GM19438 (cell line): ENCODE data around the gene NSUN7.
"Not testable (repeated sequence)": the region's sequence is repeated elsewhere in the genome, so short reads cannot be mapped to it uniquely, and the experiment has no call there.

Experiments
- ATAC-seq: cut with Tn5 transposase; IDR thresholded peaks from one replicate; pipeline ENCODE4 v1.9.1; 2021; ENCODE audit warnings: low read depth; ENCODE audit not compliant: unreplicated experiment

The NSUN7 gene

DNA sequence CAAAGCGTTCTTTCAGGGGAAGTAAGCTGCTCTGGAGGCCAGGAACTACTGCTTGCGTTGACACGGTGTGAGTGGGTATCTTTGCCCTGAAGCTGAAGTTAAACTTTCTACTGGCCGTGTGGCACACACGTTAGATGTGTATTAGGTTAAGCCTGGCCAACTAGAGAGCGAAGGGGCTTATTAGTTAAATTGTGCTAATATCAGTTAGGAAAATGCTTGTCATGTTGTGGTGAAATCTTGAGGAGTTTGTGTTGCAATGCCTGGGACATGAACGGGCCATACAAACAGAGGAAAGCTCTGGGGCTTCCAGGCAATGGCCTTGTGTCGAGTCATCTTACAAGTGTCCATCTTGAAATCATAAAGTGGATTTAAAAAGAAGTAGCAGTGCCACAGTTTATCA lies 62.6 kb downstream of the NSUN7 start:
- ATAC-seq: no peak

DNA sequence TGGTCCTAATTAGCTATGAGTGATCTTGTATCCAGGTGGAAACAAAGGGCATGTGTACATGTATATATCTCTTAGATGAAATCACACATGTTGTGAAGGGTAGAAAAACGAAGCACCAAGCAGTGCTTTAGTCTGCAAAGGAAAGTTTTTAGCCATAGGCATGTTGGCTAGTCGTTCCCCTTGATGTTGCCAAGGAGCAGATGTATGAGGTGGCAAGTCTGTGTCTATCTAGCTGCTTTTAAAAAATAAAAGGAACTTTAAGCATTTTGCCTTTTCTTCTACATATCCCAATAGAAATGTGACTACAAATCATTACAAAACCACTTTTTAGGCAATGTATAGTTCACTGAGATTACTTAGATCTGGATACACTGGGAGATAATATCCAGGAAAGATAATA lies 63.1 kb downstream of the NSUN7 start:
- no peak for ATAC-seq

DNA sequence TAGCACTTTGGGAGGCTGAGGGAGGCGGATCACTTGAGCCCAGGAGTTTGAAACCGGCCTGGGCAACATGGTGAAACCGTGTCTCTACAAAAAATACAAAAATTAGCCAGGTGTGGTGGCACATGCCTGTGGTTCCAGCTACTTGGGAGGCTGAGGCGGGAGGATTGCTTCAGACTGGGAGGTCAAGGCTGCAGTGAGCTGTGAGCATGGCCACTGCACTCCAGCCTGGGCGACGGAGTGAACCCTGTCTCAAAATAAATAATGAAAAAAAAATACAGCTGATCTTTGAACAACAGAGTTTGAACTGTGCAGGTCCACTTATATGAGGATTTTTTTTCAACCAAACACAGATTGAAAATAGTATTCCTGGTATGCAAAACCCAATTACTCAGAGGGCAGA lies 67.4 kb downstream of the NSUN7 start:
- ATAC-seq: not testable (repeated sequence)

DNA sequence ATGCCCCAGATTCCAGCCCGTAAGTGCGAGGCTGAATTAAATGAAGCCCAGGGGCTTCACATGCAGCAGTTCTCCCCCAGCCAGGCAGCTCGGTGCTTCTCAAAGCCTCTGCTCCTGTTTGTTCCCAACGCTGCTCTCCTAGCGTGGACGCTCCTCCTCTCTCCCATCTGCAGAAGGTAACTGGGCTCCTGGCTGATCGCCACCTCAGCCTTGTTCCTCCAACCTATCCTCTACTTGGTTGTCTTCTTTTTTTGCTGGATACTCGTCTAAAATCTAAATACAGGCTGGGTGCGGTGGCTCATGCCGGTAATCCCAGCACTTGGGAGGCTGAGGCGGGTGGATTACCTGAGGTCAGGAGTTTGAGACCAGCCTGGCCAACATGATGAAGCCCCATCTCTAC lies 70.3 kb downstream of the NSUN7 start:
- no peak for ATAC-seq

DNA sequence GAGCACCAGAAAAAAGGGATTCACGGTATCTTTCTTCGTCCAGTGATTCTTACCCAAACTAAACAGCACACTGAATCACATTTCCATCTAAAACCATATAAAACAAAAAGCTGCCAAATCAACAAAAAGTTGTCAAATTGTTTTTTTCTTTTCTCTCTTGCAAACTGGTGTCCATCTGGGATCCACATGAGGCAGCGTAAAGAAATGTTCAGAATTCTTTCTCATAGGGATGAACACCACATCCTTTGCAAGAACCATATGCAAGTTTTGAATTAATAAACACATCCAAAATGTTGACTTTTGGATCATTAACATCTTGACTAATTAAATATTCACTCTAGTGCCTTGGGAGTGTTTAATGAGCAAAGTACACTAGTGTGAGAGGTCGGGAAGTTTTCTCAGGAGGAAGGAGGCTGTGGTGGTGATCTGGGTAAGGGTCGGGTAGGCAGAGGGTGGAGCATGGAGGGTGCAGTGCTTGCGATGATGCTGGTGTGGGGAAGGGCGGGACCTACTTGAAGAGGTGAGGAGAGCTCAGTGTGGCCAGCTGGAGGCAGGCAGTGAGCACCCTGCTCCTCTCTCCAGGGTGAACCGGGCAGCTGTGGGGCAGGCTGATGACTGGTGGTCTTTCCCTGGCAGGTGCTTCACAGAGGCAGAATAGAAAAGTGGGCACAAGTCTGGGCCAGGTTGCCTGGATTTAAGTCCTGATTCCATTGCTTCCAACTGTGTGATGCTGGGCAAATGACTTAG lies 72.8 kb downstream of the NSUN7 start:
- ATAC-seq: no peak

DNA sequence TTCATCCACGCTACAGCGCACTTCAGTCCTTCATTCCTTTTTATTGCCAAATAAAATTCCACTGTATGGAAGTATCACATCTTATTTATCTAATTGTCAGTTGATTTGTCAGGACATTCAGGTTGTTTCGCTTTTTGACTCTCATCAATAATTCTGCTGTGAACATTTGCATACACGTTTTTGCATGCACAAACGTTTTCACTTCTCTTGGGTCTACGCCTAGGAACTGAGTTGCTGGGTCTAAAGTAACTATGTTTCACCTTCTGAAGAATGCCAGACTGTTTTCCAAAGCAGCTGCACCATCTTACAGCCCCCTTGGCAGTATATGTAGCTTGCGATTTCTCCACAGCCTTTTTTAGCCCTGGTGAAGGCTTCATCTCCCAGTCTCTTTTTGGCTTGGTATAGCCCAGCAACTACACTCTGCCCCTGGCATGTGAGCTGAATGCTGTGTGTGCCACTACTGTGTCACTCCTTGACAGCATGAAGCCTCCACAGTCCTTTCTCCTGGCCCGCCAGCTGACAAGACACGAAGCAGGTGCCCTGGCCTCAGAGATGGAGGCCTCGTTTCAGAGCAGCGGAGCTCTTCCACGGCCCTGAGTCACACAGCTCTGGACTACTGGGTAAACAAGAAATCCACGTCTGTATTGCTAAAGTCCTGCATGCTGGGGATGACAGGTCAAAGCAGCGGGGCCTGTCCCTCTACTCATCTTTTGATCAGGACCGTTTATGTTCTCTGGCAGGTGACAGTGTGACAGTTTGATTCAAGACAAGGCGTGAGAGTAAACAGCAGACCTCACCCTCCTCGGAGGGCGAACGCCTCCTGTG lies 75.5 kb downstream of the NSUN7 start:
- ATAC-seq: no peak

DNA sequence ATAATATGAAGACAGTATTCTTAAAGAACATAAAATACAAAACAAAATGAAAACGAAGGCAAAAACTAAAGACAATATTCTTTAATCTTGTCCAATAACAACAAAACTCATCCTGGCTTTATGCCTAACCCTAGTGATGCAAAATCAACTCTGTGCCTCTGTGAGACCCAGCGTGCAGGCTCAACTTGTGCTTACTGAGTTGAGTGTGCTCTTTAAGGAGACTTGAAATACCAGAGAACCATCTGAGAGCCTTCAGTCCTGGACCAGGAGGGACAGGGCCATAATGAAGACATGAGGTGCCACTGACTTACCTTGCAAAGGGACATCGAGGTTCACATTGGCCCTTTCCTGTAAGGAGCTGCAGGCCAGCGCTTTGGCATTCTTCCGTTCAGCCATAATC lies 77.1 kb downstream of the NSUN7 start:
- ATAC-seq: no peak

DNA sequence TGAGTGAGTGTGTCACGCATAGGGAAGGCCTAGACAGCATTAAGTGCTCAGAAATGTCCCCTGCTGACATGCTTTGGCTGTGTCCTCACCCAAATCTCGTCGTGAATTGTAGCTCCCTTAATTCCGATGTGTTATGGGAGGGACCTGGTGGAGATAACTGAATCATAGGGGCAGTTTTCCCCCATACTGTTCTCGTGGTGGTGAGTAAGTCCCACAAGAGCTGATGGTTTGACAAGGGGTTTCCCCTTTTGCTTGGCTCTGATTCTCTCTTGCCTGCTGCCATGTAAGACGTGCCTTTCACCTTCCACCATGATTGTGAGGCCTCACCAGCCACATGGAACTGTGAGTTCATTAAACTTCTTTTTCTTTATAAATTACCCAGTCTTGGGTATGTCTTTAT lies 78.0 kb downstream of the NSUN7 start:
- ATAC-seq: no peak

DNA sequence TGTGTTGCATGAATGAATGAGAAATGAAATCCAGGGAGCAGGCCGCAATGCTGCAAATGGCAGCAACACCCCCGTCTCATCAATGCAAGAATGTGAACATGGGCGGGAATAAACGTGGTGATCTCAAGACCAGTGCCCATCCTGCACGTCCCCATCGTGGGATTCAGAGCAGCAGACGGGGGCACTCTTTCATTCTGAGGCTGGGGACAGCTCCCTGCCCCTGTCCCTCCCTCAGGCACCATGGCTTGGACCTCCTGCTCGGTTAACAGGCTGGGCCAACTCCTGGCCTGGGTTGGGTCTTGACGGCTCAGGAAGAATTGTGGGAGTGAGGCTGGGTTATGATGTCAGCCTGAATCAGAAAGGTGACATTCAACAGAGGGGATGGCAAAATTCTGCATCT lies 78.9 kb downstream of the NSUN7 start:
- no peak for ATAC-seq

DNA sequence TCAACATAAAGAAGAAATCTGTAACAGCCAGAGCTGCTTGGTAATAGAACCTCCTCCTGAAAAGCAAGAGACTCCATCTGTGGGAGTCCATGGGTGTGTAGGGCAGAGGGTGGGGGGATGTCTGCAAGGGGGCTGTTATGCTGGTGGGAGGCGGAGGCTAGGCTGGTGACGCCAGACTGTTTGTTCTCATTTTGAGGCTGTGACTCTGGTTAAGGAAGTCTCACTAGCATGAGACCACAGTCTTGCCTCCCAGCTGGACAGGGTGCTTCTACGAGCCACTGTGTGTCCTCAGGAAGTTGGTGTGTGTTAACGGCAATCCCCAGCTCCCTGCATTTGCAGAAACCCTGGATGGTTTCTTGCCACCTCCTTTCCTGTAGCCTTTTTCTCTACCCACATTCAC lies 79.8 kb downstream of the NSUN7 start:
- ATAC-seq: no peak

DNA sequence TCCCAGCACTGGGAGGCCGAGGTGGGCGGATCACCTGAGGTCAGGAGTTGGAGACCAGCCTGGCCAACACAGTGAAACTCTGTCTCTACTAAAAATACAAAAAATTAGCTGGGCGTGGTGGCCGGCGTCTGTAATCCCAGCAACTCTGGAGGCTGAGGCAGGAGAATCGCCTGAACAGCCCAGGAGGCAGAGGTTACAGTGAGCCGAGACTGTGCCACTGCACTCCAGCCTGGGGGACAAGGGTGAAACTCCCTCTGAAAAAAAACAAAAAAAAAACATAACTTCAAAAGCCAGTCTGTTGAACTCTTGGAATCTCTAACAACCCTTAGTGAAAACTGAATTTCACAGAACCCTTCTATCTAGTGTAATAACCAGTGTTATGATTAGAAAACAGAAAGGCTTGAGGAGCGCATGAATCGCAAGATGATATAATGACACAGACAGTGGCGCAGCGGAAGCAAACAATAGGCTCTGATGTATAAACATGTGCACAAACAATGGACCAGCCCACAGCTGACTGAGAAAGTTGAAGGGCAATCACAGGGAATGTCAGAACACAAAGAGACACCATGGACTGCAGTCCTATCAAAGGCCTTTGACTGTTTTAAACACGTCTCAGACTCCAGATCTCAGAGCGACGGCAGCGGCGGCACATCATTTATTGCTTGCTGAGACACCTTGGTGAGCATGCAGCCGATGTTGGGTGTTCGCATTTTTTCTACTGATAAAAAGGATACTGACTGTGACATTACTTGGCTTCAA lies 81.6 kb downstream of the NSUN7 start:
- ATAC-seq: no peak

DNA sequence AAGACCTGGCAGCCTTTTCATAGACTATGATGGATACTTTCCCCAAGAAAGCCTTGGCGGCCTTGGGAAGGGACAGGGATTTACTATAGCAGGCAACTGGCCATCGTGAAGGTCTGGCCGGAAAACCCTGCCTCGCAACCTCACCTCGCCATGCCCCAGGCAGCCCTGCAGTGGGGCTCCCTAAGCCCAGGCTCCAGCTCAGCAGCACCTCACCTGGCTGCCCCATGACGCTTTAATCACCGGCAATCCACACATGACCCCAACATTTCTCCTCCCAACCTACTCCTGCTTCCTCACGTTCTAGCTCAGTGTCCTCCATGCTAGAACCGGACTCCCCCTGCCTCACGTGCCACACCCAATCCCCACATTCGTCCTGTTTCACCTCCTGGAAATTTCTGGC lies 82.4 kb downstream of the NSUN7 start:
- ATAC-seq: no peak

DNA sequence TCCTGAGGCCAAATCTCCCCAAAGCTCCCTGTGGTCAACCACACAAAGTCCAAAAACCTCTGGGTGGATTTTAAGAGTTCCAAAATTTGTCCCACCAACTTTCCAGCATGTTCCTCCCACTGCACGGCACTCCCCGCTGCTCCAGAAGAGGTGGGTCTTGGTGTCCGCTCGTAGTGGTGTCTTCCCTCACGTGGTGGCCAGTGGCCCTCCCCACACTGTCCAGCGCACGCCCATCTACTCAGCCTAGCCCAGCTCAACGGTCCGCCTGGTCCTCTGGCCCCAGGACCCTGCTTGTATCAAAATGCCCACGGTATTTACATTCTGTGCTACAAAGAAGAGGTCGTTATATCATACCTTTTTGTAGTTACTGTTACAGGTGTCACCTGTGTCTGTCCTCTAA lies 83.5 kb downstream of the NSUN7 start:
- ATAC-seq: no peak

DNA sequence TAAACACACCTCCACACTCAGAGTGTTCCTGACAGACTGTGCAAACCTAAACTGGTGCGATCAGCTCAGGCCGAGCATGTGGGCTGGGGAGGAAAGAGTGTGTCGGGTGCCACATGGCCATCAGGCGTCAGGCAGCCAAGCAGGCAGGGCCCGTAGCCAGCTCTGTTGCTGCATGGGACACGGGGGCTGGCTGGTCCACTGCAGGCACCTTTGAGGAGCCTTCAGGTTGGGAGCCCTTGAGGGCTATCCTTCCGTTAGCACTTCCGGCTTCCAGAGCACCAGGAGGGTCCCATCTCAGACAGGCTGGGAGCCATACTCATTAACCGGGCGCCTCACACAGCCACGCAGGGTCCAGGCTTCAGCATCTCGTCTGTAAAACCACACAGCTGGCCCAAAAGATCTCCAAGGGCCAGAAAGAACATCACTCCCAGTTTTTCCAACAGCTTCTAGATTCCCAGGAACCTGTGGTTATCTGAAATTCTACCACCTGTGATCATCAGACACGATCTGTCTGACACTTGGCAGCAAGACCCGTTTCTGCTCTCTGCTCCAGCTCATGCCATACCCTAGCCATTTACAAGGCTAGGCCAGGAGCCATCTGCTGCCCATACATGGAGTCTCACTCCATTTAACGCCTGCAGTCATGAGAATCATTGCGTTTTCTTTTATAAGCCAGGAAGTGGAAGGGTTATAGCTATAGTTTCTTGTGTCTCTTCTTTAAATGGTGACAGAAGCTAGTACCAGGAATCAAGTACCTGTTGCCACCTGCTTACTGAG lies 87.5 kb downstream of the NSUN7 start:
- no peak for ATAC-seq

DNA sequence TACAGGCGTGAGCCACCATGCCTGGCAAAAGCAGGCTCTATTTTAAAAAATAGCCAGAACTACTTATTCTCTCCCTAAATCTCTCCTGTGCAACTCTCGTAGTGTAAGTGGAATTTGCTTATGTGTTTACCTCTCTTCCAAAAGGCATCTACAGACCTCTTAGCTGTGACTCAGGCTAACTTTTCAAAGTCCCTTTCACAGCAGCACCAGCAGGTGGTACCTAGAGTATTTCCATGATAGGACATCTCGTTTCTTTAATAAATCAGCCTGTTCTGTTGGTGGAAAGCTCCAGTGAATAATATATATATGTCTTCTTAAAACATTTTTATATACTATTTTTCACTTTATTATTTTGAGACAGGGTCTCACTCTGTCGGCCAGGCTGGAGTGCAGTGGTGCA lies 89.0 kb downstream of the NSUN7 start:
- no peak for ATAC-seq

DNA sequence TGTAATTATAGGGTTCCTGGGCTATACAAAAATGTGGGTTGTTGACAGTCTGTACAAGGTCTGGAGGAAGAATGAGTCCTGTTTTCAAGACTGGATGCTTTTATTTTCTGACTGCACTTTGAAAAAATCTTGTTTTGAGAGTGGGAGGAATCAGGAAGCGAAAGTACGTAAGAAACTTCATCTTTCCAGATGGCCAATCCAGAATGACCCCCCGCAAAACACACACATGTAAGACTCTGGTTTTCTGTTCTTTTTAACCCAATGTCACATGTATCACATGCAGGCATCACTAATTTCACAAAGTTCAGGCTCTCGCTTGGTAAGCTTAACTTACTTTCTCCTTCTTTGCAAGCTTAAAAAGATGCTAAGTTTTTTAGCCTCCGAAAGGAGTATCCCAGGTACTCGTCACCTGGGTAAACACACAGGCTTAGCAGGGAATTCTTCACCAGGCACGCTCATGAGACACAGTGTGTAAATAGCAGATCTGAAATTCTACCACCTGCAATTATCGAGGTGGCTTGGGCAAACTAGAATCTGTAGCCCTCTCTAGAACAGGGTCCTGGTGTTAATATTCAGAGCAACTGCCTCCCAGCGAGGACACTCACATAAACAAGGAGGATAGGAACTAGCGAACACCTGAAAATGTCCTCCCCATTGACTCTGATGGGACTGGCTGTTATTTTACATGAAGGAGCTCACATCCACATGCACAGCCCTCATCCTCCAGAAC lies 90.7 kb downstream of the NSUN7 start:
- peak; percentile 38 for ATAC-seq

DNA sequence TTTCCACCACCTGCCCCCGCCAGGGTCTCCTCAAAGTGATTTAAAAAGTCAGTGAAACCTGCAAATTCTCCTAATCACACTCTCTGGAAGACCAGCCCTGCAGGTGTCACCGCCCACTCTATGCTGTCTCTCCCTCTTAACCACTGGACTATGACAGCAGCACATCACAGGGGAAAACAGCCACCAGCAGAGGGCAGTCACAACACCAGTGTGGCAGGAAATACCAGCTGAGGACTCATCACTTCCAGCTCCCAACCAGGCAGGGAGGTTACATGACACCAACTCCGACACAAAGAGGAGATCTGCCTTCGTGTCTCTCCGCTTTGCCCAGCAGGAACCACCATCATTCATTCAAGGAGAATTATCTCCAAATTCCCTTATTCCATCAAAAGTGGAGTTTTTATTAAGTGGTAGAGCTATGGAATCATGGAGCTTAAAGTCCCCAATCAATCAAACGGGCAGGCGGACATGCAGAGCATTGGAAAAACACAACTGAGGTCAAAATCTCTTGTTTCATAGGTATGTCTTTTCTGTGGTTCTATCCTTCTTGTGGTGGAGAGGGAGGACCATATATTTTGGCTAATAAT lies 91.3 kb downstream of the NSUN7 start:
- peak; percentile 74 for ATAC-seq

DNA sequence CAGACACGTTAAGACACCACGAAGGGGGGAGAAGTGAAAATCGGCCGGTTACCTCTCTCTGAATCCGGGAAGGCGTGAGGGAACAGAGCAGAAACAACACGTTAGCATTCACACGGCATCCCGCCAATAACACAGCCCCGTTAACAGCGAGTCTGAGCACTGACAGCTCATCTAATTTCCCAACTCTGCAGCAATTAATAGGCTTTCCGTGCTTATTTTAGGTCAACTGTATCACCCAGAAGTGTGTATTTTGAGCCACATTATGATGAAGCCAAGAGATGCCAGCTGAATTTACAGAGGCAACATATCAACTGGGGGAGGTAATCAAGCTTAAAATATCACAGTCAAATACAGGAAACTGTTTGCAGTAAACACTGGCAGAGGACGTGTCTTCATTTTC lies 92.6 kb downstream of the NSUN7 start:
- ATAC-seq: no peak

DNA sequence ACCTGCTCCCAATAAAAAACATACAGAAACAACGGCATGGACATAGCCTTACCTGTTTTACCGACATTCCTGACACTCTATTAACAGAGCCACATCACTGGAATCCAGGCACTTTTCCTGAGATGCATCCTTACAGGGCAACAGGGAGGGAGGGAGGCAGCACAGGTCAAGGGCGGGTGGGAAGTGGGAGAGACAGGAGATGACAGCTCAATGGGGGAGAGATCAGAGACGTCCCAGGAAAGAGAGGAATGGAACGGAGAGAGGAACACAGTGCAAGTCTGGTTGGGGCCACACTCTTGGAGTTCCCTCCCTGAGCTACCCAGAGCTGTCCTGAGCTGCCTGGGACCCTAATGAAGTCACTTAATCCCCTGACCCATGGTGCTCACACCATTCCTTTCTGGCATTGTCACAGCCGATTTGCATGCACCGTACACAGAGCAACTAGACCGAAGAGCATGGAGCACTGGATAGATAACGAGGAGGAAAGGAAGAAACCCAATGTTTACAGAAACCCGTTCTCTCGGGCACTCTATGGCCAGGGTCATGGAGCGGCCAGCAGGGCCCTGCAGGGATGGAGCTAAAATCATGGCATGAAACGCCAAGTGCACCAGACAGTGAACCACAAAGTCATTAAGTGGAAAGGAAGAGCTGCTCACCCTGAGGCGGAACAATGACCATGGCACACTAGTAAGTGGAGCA lies 93.1 kb downstream of the NSUN7 start:
- no peak for ATAC-seq
